IPS-20b (cell line): Measurements from ENCODE around the gene AKNA.

Source experiments
- H3K27ac ChIP-seq: one replicate; pipeline ENCODE4 v1.5.1; 2013; ENCODE audit warnings: low read length
- H3K27me3 ChIP-seq: 2 replicates; pipeline ENCODE4 v1.6.1; 2013; ENCODE audit warnings: mild to moderate bottlenecking, low read length, inconsistent platforms; ENCODE audit not compliant: insufficient read depth
- H3K36me3 ChIP-seq: 2 replicates; pipeline ENCODE4 v1.6.1; 2013; ENCODE audit warnings: low read depth, mild to moderate bottlenecking, inconsistent platforms, low read length, moderate library complexity; ENCODE audit not compliant: insufficient read depth
- H3K4me1 ChIP-seq: 2 replicates; pipeline ENCODE4 v1.6.1; 2013; ENCODE audit warnings: mild to moderate bottlenecking, control low read depth, inconsistent platforms, low read length, moderate library complexity; ENCODE audit not compliant: insufficient read depth
- H3K4me3 ChIP-seq: 2 replicates; pipeline ENCODE4 v1.5.1; 2013; ENCODE audit warnings: mild to moderate bottlenecking, low read length, inconsistent platforms
- H3K9ac ChIP-seq: 2 replicates; pipeline ENCODE4 v1.6.1; 2013; ENCODE audit warnings: low read depth, mild to moderate bottlenecking, inconsistent platforms, low read length, moderate library complexity
- H3K9me3 ChIP-seq: 2 replicates; pipeline ENCODE4 v1.6.1; 2013; ENCODE audit warnings: mild to moderate bottlenecking, low read depth, low read length, inconsistent platforms; ENCODE audit not compliant: insufficient read depth

Gene AKNA

DNA sequence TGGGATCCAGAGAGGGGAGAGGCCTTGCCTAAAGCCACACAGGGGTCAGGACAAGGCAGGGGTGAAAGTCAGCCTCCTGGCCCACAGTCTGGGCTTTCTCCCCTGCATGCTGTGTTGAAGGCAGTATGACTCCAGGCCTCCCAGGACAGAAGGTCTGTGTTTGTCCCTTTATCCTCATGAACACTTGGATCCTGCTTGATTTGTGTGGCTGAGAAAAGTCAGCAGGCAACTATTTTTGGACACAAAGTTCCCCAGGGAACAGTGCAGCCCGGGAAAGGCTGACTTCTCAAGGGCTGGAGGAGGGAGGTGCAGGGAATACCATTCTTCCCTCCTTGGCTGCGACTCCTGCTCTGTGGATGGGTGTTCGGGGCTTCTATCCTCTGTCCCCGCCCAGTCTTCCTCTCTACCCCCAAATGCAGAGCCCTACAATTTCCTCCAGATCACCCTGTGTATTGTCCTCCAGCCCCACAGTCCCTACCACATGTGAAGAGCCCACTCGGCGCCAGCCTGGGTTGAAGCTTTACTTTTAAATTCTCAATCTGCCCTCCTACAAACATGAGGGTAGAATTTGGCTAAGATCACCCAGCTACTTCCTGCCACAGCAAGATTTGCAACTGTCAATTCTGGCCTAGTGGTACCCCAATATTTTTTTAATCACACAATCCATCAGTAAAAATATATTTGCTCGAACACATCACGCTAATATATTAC is 4.1 kb downstream of the AKNA start:
- H3K27me3 ChIP-seq, result no peaks in the 10 kb centered on the region
- H3K4me3 ChIP-seq, result no peak overlapping the region
- no peaks in the 10 kb centered on the region for H3K9me3 ChIP-seq
- H3K4me1 ChIP-seq, result peaks cover 58% of the 10 kb centered on the region
- H3K27ac ChIP-seq, result no peak overlapping the region
- H3K36me3 ChIP-seq, result peaks cover 17% of the 10 kb centered on the region
- peak overlapping the region; percentile 54; the same call in 1 of the 2 replicates for H3K9ac ChIP-seq

- Histone ChIP-seq H3K27me3 (no peaks in the 10 kb centered on the region), H3K9ac (peak overlapping the region; percentile 54; the same call in 1 of the 2 replicates), H3K27ac (no peak overlapping the region), H3K4me3 (no peak overlapping the region), H3K4me1 (peaks cover 53% of the 10 kb centered on the region), H3K9me3 (no peaks in the 10 kb centered on the region), H3K36me3 (peaks cover 22% of the 10 kb centered on the region)
Measured at GRCh38 chr9:114382699-114383520, 4.9 kb downstream of the AKNA start.

DNA sequence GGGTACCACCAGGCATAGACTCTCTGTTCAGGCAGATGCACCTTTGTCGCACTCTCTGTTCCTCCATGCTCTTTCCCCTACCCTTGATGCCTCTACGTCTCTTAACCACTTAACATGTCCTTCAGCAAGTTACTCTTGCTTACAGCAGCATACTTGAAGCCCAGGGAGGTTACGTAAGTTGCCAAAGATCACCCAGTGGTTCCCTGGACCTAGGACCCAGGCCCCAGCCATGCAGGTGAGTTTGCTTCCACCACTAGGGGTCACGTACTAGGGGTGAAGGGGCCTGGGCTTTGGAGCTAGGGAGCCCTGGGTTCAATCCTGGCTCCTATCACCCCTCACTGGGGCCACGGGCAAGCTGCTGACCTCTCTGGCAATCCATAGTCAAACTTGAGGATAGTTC is 8.9 kb downstream of the AKNA start:
- no peak overlapping the region for H3K9ac ChIP-seq
- H3K4me3 ChIP-seq, result no peak overlapping the region
- peaks cover 37% of the 10 kb centered on the region for H3K36me3 ChIP-seq
- H3K9me3 ChIP-seq, result no peaks in the 10 kb centered on the region
- no peak overlapping the region for H3K27ac ChIP-seq
- H3K4me1 ChIP-seq, result peaks cover 24% of the 10 kb centered on the region
- no peaks in the 10 kb centered on the region for H3K27me3 ChIP-seq

- Histone ChIP-seq H3K4me3 (no peak overlapping the region), H3K9ac (no peak overlapping the region), H3K27me3 (no peaks in the 10 kb centered on the region), H3K27ac (no peak overlapping the region), H3K36me3 (peaks cover 38% of the 10 kb centered on the region), H3K4me1 (peaks cover 15% of the 10 kb centered on the region), H3K9me3 (no peaks in the 10 kb centered on the region)
Measured at GRCh38 chr9:114378016-114378415, 9.8 kb downstream of the AKNA start.

DNA sequence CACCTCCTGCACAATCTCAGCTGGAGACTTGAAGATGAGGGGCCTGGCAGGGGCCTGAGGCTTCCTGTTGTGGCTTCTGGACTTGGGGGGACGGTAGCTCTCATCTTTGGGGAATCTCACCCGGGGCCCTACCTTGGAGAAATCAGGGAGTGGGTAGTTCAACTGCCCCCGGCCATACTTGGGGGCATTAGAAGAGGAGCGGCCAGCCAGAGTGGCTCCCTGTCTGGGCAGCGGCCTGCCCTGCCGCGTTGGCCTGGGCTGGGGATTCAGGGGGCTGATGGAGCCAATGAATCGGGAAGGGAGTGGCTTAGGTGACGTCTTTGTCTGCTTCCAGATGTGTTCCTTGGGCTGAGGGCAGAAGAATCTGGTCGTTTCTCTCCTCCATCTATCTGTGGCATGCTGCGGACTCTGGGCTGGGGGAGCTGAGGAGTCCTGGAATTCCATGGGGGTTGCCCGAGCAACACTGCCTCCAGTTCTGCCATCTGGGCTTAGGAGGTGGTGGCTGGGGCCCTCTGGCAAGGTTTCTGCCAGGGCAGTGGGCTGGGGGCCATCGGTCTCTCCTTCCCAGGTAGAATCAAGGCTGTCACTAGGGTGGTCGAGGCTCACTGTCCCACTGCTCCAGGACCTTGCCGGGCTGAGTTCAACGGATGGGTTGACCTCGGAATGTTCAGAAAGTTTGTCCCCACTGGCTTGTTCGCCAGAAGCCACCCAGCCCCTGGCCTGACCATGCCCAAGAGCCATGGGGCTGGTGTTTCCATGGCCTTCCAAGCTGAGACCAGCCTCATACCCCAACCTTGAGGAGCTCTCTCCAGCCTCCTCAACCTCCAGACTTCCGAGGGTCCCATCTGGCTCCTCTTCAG is 11.0 kb downstream of the AKNA start:
- Histone ChIP-seq H3K4me1 (peaks cover 16% of the 10 kb centered on the region), H3K9me3 (no peaks in the 10 kb centered on the region), H3K4me3 (no peak overlapping the region), H3K27me3 (no peaks in the 10 kb centered on the region), H3K27ac (no peak overlapping the region), H3K36me3 (peaks cover 39% of the 10 kb centered on the region), H3K9ac (no peak overlapping the region)

- Histone ChIP-seq H3K36me3 (peaks cover 40% of the 10 kb centered on the region), H3K9ac (no peak overlapping the region), H3K27ac (no peak overlapping the region), H3K27me3 (no peaks in the 10 kb centered on the region), H3K4me1 (peaks cover 26% of the 10 kb centered on the region), H3K4me3 (no peak overlapping the region), H3K9me3 (no peaks in the 10 kb centered on the region)
Measured at GRCh38 chr9:114375386-114376175, 12.2 kb downstream of the AKNA start.

- H3K27ac ChIP-seq, result no peak overlapping the region
Measured at GRCh38 chr9:114374936-114375335, 12.8 kb downstream of the AKNA start.

DNA sequence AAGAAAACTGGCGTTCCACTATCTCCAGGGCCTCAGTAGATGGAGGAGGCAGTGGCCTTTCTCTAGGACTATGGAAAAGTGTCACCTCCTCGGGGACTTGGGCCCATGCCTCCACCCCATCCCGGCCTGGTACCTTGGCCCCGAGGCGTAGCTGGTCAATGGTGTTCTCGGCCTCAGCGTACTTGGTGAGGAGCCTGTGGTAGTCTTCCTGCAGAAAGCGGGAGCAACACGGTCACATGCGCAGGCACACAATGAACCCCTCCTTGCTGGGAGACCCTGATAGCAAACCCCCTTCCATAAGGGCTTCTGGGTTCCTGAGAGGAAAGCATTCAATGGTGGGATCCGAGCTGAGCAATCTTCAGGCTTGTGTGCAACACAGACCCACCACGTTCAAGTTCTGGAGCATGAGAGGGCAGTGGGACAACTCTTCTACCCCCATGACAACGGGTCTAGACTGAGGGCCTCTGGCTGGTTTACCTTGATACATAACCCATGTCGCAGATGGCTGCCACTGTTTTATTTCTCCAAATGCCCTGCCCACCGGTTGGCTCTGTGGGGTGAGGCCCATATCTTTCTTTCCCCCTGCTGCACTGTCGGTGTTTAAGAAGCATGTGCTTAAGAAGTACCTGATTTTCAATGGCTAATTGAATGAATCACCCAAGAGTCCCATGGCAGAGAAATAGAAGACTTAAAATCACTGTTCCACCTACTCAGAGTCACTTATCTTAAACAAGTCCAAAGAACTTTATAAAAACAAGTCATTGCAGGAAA is 13.6 kb downstream of the AKNA start:
- Histone ChIP-seq H3K36me3 (peaks cover 28% of the 10 kb centered on the region), H3K27ac (no peak overlapping the region), H3K9me3 (no peaks in the 10 kb centered on the region), H3K4me1 (peaks cover 37% of the 10 kb centered on the region), H3K9ac (no peak overlapping the region), H3K27me3 (no peaks in the 10 kb centered on the region), H3K4me3 (no peak overlapping the region)

More at GRCh38 chr9:114374936-114375335, 12.8 kb downstream of the AKNA start:
- H3K9ac ChIP-seq, result no peak overlapping the region
- no peaks in the 10 kb centered on the region for H3K27me3 ChIP-seq
- no peak overlapping the region for H3K4me3 ChIP-seq
- H3K9me3 ChIP-seq, result no peaks in the 10 kb centered on the region
- peaks cover 36% of the 10 kb centered on the region for H3K36me3 ChIP-seq
- H3K4me1 ChIP-seq, result peaks cover 29% of the 10 kb centered on the region

DNA sequence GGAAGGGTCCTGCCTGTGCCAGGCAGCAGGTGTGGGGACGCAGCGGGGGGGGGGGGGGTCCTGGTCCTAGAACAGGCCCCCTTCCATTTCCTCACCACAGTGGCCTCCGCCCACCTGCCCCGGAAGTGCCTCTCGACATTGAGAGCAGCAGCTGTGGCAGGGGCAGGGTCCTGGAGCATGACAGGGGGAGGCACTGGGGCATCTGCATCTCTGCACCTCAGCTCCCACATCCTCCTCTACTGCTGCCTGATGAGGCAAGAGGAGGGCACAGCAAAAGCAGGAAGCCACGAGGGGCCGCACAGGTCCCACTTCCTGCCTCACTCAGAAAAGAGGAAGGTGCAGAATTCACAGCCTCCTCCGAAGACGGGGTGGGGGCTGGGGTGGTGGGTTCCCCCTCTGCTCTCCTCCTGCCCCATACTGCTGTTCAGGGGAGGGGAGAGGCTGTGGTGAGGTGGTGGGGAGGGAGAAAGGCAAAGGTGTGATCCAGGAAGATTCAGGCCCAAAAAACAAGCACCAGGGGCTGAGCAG is 14.8 kb downstream of the AKNA start:
- peaks cover 39% of the 10 kb centered on the region for H3K4me1 ChIP-seq
- no peaks in the 10 kb centered on the region for H3K9me3 ChIP-seq
- no peak overlapping the region for H3K27ac ChIP-seq
- no peak overlapping the region for H3K9ac ChIP-seq
- H3K4me3 ChIP-seq, result no peak overlapping the region
- peaks cover 25% of the 10 kb centered on the region for H3K36me3 ChIP-seq
- H3K27me3 ChIP-seq, result no peaks in the 10 kb centered on the region
